ENCODE data around the gene SLC16A11. TPM values are rescaled to one million over a fixed set of nuclear protein-coding genes. Genes with fewer than 3 reads are reported as not detected.

SLC16A11 gene
- total and polyA plus RNA-seq, 2 of the 4 experiments (the other 2 are of a cell fraction), result not detected

DNA sequence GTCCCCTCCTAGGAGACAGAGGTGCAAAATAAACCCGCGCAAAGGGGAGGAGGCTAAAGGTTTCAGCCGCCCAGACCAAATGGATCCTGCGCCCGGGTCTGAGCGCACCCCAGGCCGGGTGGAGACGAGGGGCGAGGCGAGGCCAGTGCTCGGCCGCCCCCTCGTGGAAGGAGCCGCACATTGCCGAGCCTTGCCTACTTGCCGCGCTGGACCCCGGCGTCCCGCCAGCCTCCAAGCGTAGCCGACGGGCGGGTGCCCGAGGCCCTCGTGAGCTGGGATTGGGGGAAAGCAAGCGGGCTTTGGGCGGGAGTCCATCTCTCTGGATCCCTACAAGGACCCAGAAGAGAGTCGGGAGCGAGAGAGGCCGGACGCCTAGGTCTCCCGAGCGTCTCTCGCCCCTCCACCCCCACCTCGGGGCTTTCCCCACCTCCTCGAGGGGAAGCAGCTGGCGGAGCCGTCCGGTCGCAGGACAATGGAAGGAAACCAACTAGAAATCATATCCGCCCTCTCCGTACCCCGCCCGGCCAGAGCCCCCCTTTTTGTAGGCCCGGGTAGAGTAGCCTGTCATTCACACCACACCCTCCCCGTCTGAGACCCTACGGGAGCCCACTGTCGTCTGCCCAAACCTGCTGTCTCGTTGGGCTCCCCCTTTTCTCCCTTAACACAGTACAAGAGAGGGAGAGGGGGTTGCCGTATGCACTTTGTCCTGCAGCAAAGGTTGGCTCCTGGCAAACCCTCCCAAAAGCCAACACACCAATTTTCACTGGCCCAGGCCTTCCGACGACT lies 21.7 kb downstream of the SLC16A11 start:
- Histone ChIP-seq H3K36me3 (ENCODE audit: control insufficient read depth, insufficient read depth, low read length) (no peaks in the 10 kb centered on the region), H2AK5ac (ENCODE audit: low read depth, low read length) (no peak overlapping the region), H4K20me1 (ENCODE audit: insufficient read depth, low read length) (no peaks in the 10 kb centered on the region), H3K56ac (ENCODE audit: extremely low read depth, insufficient read depth, low read length) (no peak overlapping the region), H3K9me1 (ENCODE audit: insufficient read depth, low read length) (no peaks in the 10 kb centered on the region; the same call in 1 of the 2 replicates), H3K4ac (ENCODE audit: low read depth, low read length) (no peak overlapping the region; the same call in 1 of the 2 replicates), H4K5ac (ENCODE audit: low read depth, low read length) (0 out of 2 replicates have a peak overlapping the region, but pooled peaks have one; percentile 14), H2AFZ (replicated peaks; ENCODE audit: low read length, poor library complexity) (peak overlapping the region; percentile 95), H3K4me1 (ENCODE audit: control insufficient read depth, insufficient read depth, low read length) (peaks cover 4% of the 10 kb centered on the region; the same call in 1 of the 2 replicates), H2BK5ac (ENCODE audit: low read depth, low read length, poor library complexity, severe bottlenecking) (no peak overlapping the region), H4K91ac (ENCODE audit: insufficient read depth, low read depth, low read length) (no peak overlapping the region), H3K9ac (ENCODE audit: low read depth, low read length) (peak overlapping the region; percentile 24), H3K27ac (ENCODE audit: insufficient read depth, low read length) (no peak overlapping the region), H2BK15ac (ENCODE audit: low read depth, low read length) (no peak overlapping the region), H3K27me3 (ENCODE audit: control insufficient read depth, insufficient read depth, low read length) (peaks cover 10% of the 10 kb centered on the region; the same call in 1 of the 2 replicates), H3K4me2 (ENCODE audit: low read depth, low read length) (peak overlapping the region; percentile 62), H3K79me1 (ENCODE audit: low read depth in 1 of 2, low read length in 2 of 2) (no peaks in the 10 kb centered on the region), H2AK9ac (replicated peaks; ENCODE audit: low read depth, low read length, poor library complexity) (peak overlapping the region; percentile 83), H4K8ac (ENCODE audit: low read depth in 2 of 2, low read length in 2 of 2) (peak overlapping the region; percentile 45 to 79; a peak in 3 of 4 replicates), H3K4me3 (ENCODE audit: insufficient read depth, low read depth, low read length) (no peak overlapping the region), H2BK120ac (ENCODE audit: low read depth, low read length) (no peak overlapping the region), H3K9me3 (ENCODE audit: control insufficient read depth, insufficient read depth, low read length) (no peaks in the 10 kb centered on the region), H3K14ac (replicated peaks; ENCODE audit: low read depth, low read length) (no peak overlapping the region), H3K23ac (ENCODE audit: low read depth, low read length) (no peak overlapping the region), H2BK20ac (ENCODE audit: low read depth, low read length) (no peak overlapping the region), H3K18ac (ENCODE audit: low read depth, low read length) (no peak overlapping the region)
- in situ Hi-C loops (cut with MboI; ENCODE audit: low sequenced_read_pairs) (no loop called here), intact Hi-C loops (cut with micrococcal nuclease) (loop anchor here (1.0 to 5.0 kb wide), 3 partner anchors 109 to 356 kb away; no protein-coding TSS in a partner anchor), dilution Hi-C loops (cut with HindIII; ENCODE audit: low sequenced_read_pairs, unreplicated experiment) (no loop called here)
- CTCF ChIA-PET, result interaction anchor here (0.6 to 1.6 kb wide), 5 partner anchors 10 to 398 kb away, joined by 3 to 13 read pairs (median 4); no protein-coding TSS in a partner anchor
- BruUV-seq (replicated peaks), result no TSS peak
- ATAC-seq (ENCODE audit: low read depth), result peak; percentile 89
- POLR2A ChIA-PET (ENCODE audit: unreplicated experiment), result interaction anchor here (0.6 kb wide), 1 partner anchor 10 kb away, joined by 4 read pairs; no protein-coding TSS in a partner anchor
- peak; percentile 36 for DNase-seq
- WGBS, 2 experiments (ENCODE audit: extremely low coverage in 2 of 2, insufficient read length in 1 of 2), result 4% methylated on average over 15 of the region's 53 CpGs; no CpG with 5 or more reads in 1 of the 2 experiments
- TF ChIP-seq RCOR1 (IDR thresholded peaks at IDR 0.05; ENCODE audit: insufficient replicate concordance, low read length), result no peak
- TF ChIP-seq SMC3 (IDR thresholded peaks at IDR 0.05; ENCODE audit: low read depth, low read length), result peak; percentile 66
- TF ChIP-seq RFX5 (IDR thresholded peaks at IDR 0.05; ENCODE audit: low read depth, low read length), result no peak
- TF ChIP-seq POLR2A (IDR thresholded peaks at IDR 0.05; ENCODE audit: low read depth, low read length), result 0 out of 2 replicates have a peak, but pooled peaks have one; percentile 39
- no peak for TF ChIP-seq CHD1 (IDR thresholded peaks at IDR 0.05; ENCODE audit: low read depth, low read length)
- TF ChIP-seq FOS (IDR thresholded peaks at IDR 0.05; ENCODE audit: low read depth, low read length), result no peak
- no peak for TF ChIP-seq BHLHE40 (IDR thresholded peaks at IDR 0.05; ENCODE audit: low read depth, low read length)
- no peak for TF ChIP-seq CEBPB (IDR thresholded peaks at IDR 0.05; ENCODE audit: low read depth, low read length)
- TF ChIP-seq NFE2L2 (IDR thresholded peaks at IDR 0.05; ENCODE audit: low read depth, low read length), result no peak
- TF ChIP-seq MXI1 (IDR thresholded peaks at IDR 0.05; ENCODE audit: borderline replicate concordance, low read depth, low read length), result no peak
- TF ChIP-seq, protein P1, sequence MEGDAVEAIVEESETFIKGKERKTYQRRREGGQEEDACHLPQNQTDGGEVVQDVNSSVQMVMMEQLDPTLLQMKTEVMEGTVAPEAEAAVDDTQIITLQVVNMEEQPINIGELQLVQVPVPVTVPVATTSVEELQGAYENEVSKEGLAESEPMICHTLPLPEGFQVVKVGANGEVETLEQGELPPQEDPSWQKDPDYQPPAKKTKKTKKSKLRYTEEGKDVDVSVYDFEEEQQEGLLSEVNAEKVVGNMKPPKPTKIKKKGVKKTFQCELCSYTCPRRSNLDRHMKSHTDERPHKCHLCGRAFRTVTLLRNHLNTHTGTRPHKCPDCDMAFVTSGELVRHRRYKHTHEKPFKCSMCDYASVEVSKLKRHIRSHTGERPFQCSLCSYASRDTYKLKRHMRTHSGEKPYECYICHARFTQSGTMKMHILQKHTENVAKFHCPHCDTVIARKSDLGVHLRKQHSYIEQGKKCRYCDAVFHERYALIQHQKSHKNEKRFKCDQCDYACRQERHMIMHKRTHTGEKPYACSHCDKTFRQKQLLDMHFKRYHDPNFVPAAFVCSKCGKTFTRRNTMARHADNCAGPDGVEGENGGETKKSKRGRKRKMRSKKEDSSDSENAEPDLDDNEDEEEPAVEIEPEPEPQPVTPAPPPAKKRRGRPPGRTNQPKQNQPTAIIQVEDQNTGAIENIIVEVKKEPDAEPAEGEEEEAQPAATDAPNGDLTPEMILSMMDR (conservative IDR thresholded peaks at IDR 0.05; ENCODE audit: low read depth, low read length), result peak; percentile 87
- TF ChIP-seq MAFK (IDR thresholded peaks at IDR 0.05; ENCODE audit: low read depth, low read length), result no peak
- TF ChIP-seq MAZ (IDR thresholded peaks at IDR 0.05; ENCODE audit: borderline replicate concordance, low read depth, low read length), result 0 out of 2 replicates have a peak, but pooled peaks have one; percentile 21
- TF ChIP-seq, protein P2, sequence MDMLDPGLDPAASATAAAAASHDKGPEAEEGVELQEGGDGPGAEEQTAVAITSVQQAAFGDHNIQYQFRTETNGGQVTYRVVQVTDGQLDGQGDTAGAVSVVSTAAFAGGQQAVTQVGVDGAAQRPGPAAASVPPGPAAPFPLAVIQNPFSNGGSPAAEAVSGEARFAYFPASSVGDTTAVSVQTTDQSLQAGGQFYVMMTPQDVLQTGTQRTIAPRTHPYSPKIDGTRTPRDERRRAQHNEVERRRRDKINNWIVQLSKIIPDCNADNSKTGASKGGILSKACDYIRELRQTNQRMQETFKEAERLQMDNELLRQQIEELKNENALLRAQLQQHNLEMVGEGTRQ (IDR thresholded peaks at IDR 0.05; ENCODE audit: low read depth, low read length), result no peak

Data from IMR-90 (cell line).